HG03095 (cell line): Measurements from ENCODE around the gene LARP4.
"Not testable (repeated sequence)": the region's sequence is repeated elsewhere in the genome, so short reads cannot be mapped to it uniquely, and the experiment has no call there.

Experiments used
- ATAC-seq: cut with Tn5 transposase; IDR thresholded peaks from one replicate; pipeline ENCODE4 v1.9.1; 2021; ENCODE audit warnings: moderate library complexity; ENCODE audit not compliant: unreplicated experiment

The LARP4 gene

DNA sequence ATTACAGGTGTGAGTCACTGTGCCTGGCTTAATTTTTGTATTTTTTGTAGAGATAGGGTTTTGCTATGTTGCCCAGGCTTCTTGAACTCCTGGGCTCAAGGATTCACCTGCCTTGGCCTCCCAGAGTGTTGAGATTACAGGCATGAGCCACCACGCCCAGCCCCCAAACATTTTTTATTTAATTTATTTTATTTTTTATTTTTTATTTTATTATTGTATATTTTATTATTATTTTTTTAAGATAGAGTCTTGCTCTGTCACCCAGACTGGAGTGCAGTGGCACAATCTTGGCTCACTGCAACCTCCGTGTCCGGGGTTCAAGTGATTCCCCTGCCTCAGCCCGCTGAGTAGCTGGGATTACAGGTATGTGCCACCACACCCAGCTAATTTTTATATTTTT, 121.1 kb downstream of the LARP4 start:
- not testable (repeated sequence) for ATAC-seq

DNA sequence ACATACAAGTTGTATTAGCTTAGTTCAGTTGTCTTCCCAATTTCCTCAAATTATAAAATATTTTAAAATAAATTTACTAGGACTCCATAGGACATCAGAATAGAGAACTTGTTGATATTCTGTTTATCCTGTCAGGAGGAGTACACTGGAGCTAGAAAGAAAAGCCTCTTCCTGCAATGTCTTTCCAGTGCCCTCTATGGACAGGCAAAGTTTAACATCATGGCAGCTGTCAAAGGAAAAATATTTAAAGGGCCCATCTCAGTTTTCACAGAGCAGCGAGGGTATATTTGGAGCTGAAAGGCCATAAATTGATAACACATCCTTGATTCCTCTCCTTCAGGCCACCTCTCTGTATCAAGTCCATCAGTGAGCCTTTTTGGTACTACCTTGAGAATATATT, 123.1 kb downstream of the LARP4 start:
- ATAC-seq: no peak

DNA sequence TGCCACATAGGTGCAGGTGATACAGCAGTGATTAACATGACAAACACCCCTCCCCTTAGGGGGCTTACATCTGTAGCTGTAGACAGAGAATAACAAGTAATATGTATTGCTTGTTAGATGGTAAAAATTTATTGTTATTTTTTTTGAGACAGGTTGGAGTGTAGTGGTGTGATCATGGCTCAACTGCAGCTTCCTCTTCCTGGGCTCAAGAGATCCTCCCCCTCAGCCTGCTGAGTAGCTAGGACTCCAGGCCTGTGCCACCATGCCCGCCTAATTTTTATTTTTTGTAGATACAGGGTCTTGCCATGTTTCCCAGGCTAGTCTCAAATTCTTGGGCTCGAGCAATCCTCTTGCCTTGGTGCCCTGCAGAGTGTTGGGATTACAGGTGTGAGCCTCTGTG, 123.9 kb downstream of the LARP4 start:
- ATAC-seq: no peak

DNA sequence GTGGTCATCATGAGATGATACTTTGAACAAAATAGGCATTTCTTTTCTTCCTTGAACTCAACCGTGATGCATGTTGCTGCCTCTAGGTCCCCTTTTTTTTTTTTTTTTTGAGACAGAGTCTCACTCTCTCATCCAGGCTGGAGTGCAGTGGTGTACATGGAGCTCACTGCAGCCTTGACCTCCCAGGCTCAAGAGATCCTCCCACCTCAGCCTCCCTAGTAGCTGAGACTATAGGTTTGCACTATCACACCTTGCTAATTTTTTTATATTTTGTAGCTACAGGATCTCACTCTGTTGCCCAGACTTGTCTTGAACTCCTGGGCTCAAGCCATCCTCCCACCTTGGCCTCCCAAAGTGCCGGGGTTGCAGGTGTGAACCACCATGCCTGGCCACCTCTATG, 124.7 kb downstream of the LARP4 start:
- ATAC-seq: no peak

DNA sequence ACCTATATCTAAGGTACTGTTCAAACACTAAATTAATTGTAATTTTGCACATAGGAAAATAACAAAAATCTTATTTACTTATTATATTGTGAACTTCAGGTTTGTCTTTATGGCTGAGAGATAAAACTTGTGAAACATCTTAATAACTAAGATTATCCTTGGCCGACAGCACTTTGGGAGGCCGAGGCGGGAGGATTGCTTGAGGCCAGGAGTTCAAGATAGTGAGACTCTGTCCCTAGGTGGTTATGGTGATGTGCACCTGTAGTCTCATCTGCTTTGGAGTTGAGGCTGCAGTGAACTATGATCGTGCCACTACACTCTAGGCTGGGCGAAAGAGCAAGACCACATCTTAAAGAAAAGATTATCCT, 126.7 kb downstream of the LARP4 start:
- ATAC-seq: no peak

DNA sequence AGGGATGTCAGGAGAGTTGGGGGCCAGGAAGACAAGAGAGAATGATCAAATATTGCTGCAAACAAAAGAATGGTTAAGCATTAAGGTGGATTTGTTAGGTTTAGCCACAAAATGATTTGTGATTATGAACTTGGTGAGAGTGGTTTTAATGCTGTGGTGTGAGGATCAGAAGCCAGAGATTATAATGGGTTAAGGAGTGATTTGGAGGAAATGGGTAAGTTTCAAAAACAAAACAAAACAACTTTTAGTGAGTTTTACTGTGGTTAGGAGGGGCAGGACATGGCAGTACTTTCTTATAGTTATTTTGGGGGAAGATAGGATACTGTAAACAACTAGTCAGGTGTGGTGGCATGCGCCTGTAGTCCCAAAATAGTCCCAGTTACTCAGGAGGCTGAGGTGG, 128.1 kb downstream of the LARP4 start:
- ATAC-seq: no peak

DNA sequence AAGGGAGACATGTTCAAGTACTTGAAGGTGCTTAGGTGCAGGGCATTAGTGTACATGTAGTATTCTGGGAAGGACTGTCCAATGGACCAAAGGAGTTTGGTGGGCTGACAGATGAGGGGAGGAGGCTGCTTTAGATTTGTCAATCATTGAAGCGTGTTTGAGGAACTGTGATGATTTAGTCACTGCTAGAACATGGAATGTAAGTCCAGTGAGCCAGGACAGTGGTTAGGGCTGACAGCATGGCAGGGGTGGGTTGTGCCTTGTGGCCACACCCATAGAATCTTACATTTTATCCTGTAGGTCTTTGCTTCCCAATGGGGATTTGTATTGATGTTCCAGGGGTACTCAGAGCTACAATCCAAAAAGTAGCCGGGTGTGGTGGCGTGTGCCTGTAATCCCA, 128.7 kb downstream of the LARP4 start:
- no peak for ATAC-seq
